ENCODE measurements around the gene CACNA1C.

CACNA1C gene

DNA sequence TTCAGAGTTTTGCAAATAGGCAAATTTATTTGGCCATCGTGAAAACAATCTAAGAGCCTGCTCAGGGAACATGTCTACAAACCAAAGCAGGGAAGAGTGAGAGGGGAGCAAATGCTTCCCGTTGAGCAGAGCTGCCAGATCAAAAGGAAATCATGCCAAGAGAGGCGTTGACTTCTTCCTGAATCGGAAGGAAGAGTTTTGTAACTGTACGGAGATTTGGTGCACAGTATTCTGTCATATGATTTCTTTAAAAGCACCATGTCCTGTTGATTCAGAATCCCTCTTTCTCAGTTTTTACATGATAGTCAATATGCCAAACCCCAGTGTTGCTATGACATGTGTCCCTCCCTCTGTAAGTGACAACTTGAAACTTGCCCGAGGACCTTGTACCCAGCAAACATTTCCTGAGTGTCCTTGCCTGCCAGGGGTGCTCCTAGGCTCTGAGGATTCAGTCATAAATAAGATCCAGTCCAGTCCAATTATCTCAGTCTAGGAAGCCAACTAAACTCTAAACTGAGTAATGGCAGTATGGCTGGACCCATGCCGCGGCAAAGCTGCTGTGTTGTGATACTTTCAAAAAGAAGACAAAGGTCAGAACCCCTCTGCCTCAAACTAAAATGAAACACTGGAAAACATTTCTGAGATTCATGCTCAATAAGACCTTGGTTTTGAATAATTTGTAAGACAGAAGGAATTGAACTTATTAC is 441.9 kb downstream of the CACNA1C start:
- no peak for TF ChIP-seq CTCF (IDR thresholded peaks at IDR 0.05; ENCODE audit: borderline replicate concordance, control extremely low read depth, extremely low read depth, insufficient read depth, missing control alignments)
- no peak for DNase-seq (ENCODE audit: low spot score)
- in situ Hi-C loops (cut with MboI; ENCODE audit: low sequenced_read_pairs, unreplicated experiment), result no loop called here

GRCh38 chr12:2495417-2496112 is 442.8 kb downstream of the CACNA1C start:
- TF ChIP-seq CTCF (IDR thresholded peaks at IDR 0.05; ENCODE audit: borderline replicate concordance, control extremely low read depth, extremely low read depth, insufficient read depth, missing control alignments), result no peak
- in situ Hi-C loops (cut with MboI; ENCODE audit: low sequenced_read_pairs, unreplicated experiment), result no loop called here
- DNase-seq (ENCODE audit: low spot score), result no peak

DNA sequence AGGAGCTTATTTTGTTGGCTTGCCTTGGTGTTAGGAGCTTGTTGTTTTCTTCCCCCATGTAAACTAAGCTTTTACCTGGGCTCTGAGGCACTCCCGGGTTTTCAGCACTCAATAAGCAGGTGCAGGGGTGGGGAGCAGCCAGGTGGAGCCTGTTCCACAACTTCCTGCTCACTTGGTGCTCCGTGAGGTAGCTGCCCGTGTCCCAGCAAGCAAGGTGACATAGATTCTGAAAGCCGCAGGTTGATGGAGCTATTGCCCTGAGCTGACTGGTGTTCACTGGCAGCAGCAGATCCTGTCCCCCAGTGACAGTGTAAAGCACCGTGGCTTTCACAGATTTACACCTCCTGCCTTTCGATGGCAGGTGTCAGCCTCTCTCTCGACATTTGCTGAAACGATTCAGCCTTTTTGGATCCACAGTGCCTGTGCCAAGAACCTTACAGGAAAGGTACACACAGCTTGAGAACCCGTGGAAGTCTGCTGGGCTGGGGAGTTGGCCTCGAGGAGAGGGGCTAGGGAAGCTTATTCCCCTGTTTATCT is 446.2 kb downstream of the CACNA1C start:
- no peak for DNase-seq (ENCODE audit: low spot score)
- TF ChIP-seq CTCF (IDR thresholded peaks at IDR 0.05; ENCODE audit: borderline replicate concordance, control extremely low read depth, extremely low read depth, insufficient read depth, missing control alignments), result no peak
- in situ Hi-C loops (cut with MboI; ENCODE audit: low sequenced_read_pairs, unreplicated experiment), result no loop called here

- TF ChIP-seq CTCF (IDR thresholded peaks at IDR 0.05; ENCODE audit: borderline replicate concordance, control extremely low read depth, extremely low read depth, insufficient read depth, missing control alignments), result no peak
- DNase-seq (ENCODE audit: low spot score), result no peak
- in situ Hi-C loops (cut with MboI; ENCODE audit: low sequenced_read_pairs, unreplicated experiment), result no loop called here
Measured at GRCh38 chr12:2501464-2502191, 448.8 kb downstream of the CACNA1C start.

GRCh38 chr12:2503036-2503435 is 450.2 kb downstream of the CACNA1C start:
- no peak for TF ChIP-seq CTCF (IDR thresholded peaks at IDR 0.05; ENCODE audit: borderline replicate concordance, control extremely low read depth, extremely low read depth, insufficient read depth, missing control alignments)
- no peak for DNase-seq (ENCODE audit: low spot score)
- in situ Hi-C loops (cut with MboI; ENCODE audit: low sequenced_read_pairs, unreplicated experiment), result no loop called here

GRCh38 chr12:2503762-2504161 is 451.0 kb downstream of the CACNA1C start:
- in situ Hi-C loops (cut with MboI; ENCODE audit: low sequenced_read_pairs, unreplicated experiment), result no loop called here
- TF ChIP-seq CTCF (IDR thresholded peaks at IDR 0.05; ENCODE audit: borderline replicate concordance, control extremely low read depth, extremely low read depth, insufficient read depth, missing control alignments), result no peak
- DNase-seq (ENCODE audit: low spot score), result no peak
